ENCODE results near the gene PRELID3B. TPM values are rescaled to one million over a fixed set of nuclear protein-coding genes. Genes with fewer than 3 reads are reported as not detected.
A peak's percentile ranks its signal among the peaks of the same experiment; 100 is the strongest.

PRELID3B gene
- total and polyA plus RNA-seq, 2 of the 13 experiments (the other 11 are each of a cell fraction or from before 2014, with no cell fraction given), result 23.3 to 42.6 TPM

DNA sequence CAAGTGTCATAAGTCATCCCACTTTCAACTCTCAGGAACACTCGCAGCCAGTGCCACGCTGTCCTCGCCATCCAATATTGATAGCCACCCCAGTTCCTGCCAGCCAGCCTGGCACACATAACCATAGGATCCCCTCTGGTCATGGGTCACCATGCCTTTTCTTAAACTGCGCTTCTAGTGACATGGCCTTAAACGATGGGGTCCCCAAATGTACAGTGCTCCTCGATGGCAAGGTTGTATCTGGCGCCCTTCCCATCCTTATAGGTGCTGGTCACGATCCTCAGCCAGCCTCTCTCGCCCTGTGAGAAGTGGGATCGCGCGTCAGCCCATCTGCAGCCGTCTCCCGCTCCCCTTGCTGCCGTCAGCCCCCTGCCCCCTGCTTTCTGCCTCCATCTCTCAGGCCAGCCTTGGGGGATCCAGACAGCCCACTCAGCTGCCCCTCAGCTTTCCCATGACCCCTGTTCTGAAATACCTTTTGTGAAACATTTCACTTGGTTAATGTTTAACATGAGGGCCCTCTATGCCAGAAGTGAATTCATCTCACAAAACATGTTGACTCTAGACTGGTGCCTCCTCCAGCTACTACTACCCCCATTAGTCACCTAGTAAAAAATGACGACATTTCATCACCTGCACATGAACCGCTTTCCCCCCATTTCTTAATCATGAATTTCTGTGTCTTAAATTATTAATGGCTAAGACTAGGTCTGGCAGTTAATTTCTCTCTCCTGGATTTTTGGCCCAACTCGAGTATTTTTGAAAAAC is 46.9 kb downstream of the PRELID3B start (continued):
- TF ChIP-seq SALL1 (CRISPR knock-in tag; IDR thresholded peaks at IDR 0.05) (peak; percentile 70), HDAC1 (CRISPR knock-in tag; IDR thresholded peaks at IDR 0.05) (peak; percentile 63), ELF3 (CRISPR knock-in tag; IDR thresholded peaks at IDR 0.05) (peak; percentile 58; the same call in 1 of the 2 replicates), POGZ (CRISPR knock-in tag; IDR thresholded peaks at IDR 0.05) (peak; percentile 37; the same call in 1 of the 2 replicates), ZNF768 (CRISPR knock-in tag; IDR thresholded peaks at IDR 0.05) (peak; percentile 57; the same call in 1 of the 2 replicates), NFKB2 (CRISPR knock-in tag; IDR thresholded peaks at IDR 0.05; ENCODE audit: borderline replicate concordance) (no peak; the same call in 1 of the 2 replicates), ZNF614 (CRISPR knock-in tag; IDR thresholded peaks at IDR 0.05; ENCODE audit: borderline replicate concordance) (peak; percentile 66; the same call in 1 of the 2 replicates), ZNF138 (CRISPR knock-in tag; IDR thresholded peaks at IDR 0.05; ENCODE audit: low read depth) (peak; percentile 9; the same call in 1 of the 2 replicates), MEIS2 (CRISPR knock-in tag; IDR thresholded peaks at IDR 0.05) (peak; percentile 58; the same call in 1 of the 2 replicates), PHF21A (CRISPR knock-in tag; IDR thresholded peaks at IDR 0.05) (no peak; the same call in 1 of the 2 replicates), ELF4 (CRISPR knock-in tag; IDR thresholded peaks at IDR 0.05; ENCODE audit: borderline replicate concordance) (no peak), ISL2 (CRISPR knock-in tag; IDR thresholded peaks at IDR 0.05) (peak; percentile 69), ZKSCAN5 (CRISPR knock-in tag; IDR thresholded peaks at IDR 0.05) (no peak), PHF5A (CRISPR knock-in tag; IDR thresholded peaks at IDR 0.05; ENCODE audit: low read depth, unreplicated experiment) (peak; percentile 66), SMAD3 (CRISPR knock-in tag; IDR thresholded peaks at IDR 0.05) (no peak)
- TF ChIP-seq, protein P1, sequence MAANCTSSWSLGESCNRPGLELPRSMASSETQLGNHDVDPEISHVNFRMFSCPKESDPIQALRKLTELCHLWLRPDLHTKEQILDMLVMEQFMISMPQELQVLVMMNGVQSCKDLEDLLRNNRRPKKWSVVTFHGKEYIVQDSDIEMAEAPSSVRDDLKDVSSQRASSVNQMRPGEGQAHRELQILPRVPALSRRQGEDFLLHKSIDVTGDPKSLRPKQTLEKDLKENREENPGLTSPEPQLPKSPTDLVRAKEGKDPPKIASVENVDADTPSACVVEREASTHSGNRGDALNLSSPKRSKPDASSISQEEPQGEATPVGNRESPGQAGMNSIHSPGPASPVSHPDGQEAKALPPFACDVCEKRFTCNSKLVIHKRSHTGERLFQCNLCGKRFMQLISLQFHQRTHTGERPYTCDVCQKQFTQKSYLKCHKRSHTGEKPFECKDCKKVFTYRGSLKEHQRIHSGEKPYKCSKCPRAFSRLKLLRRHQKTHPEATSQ (CRISPR knock-in tag; IDR thresholded peaks at IDR 0.05; ENCODE audit: borderline replicate concordance), result no peak
- TF ChIP-seq, protein P2, sequence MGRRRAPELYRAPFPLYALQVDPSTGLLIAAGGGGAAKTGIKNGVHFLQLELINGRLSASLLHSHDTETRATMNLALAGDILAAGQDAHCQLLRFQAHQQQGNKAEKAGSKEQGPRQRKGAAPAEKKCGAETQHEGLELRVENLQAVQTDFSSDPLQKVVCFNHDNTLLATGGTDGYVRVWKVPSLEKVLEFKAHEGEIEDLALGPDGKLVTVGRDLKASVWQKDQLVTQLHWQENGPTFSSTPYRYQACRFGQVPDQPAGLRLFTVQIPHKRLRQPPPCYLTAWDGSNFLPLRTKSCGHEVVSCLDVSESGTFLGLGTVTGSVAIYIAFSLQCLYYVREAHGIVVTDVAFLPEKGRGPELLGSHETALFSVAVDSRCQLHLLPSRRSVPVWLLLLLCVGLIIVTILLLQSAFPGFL (CRISPR knock-in tag; IDR thresholded peaks at IDR 0.05), result 0 out of 2 replicates have a peak, but pooled peaks have one; percentile 53
- TF ChIP-seq, protein P3, sequence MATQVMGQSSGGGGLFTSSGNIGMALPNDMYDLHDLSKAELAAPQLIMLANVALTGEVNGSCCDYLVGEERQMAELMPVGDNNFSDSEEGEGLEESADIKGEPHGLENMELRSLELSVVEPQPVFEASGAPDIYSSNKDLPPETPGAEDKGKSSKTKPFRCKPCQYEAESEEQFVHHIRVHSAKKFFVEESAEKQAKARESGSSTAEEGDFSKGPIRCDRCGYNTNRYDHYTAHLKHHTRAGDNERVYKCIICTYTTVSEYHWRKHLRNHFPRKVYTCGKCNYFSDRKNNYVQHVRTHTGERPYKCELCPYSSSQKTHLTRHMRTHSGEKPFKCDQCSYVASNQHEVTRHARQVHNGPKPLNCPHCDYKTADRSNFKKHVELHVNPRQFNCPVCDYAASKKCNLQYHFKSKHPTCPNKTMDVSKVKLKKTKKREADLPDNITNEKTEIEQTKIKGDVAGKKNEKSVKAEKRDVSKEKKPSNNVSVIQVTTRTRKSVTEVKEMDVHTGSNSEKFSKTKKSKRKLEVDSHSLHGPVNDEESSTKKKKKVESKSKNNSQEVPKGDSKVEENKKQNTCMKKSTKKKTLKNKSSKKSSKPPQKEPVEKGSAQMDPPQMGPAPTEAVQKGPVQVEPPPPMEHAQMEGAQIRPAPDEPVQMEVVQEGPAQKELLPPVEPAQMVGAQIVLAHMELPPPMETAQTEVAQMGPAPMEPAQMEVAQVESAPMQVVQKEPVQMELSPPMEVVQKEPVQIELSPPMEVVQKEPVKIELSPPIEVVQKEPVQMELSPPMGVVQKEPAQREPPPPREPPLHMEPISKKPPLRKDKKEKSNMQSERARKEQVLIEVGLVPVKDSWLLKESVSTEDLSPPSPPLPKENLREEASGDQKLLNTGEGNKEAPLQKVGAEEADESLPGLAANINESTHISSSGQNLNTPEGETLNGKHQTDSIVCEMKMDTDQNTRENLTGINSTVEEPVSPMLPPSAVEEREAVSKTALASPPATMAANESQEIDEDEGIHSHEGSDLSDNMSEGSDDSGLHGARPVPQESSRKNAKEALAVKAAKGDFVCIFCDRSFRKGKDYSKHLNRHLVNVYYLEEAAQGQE (IDR thresholded peaks at IDR 0.05; ENCODE audit: borderline replicate concordance in 1 of 2, low read depth in 1 of 2, low read length in 2 of 2), result no peak
- TF ChIP-seq, protein P4, sequence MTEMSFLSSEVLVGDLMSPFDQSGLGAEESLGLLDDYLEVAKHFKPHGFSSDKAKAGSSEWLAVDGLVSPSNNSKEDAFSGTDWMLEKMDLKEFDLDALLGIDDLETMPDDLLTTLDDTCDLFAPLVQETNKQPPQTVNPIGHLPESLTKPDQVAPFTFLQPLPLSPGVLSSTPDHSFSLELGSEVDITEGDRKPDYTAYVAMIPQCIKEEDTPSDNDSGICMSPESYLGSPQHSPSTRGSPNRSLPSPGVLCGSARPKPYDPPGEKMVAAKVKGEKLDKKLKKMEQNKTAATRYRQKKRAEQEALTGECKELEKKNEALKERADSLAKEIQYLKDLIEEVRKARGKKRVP (CRISPR knock-in tag; IDR thresholded peaks at IDR 0.05), result peak in 1 of 2 experiments; percentile 92; a peak in 2 of 4 replicates

Measured in HepG2 (cell line).